RPMI8226 (cell line): ENCODE measurements around the gene OR7E24.
"Not testable (repeated sequence)": the region's sequence is repeated elsewhere in the genome, so short reads cannot be mapped to it uniquely, and the experiment has no call there.

Experiments
- DNase-seq: peaks from one replicate; pipeline ENCODE4 v3.0.0-alpha.2; 2015

The OR7E24 gene

GRCh38 chr19:9250630-9251029, at the start of gene OR7E24:
Gene OR7E24, plus strand, starts transcription at chr19:9250930. Its CDS starts 114 bp downstream, at chr19:9251044.
- no peak for DNase-seq

GRCh38 chr19:9205501-9206113, 45.1 kb upstream of the OR7E24 start:
- peak; percentile 70 for DNase-seq

DNA sequence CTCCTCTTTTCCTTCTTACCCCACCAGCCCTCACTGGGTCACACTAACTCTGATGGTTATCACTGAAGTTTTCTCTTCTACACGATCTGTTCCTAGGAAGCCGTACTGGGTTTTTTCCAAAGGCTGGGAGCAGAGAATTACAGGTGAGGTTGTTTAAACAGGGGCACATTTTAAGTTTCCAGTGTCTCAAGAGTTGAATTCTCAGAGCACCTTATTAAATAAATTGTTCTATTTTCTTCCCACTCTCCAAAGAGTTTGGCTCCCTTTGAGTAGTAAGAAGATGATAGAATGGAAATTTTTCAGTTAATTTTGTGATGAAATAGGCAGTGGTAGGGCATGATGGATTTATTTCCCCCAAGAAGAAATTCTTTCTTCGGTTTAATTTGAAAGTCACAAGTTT, 31.2 kb upstream of the OR7E24 start, which contains the start of gene OR7D4:
Gene OR7D4 (minus strand): TSS at position 101 of the 400 bp plus-strand sequence. CDS start 4,752 bp downstream, outside the sequence.
- DNase-seq = no peak

- DNase-seq = no peak
Observed at GRCh38 chr19:9251236-9251635, 506 bp downstream of the OR7E24 start.

GRCh38 chr19:9283485-9283884, 32.8 kb downstream of the OR7E24 start:
- not testable (repeated sequence) for DNase-seq

GRCh38 chr19:9289231-9289884, 38.6 kb downstream of the OR7E24 start:
- no peak for DNase-seq

DNA sequence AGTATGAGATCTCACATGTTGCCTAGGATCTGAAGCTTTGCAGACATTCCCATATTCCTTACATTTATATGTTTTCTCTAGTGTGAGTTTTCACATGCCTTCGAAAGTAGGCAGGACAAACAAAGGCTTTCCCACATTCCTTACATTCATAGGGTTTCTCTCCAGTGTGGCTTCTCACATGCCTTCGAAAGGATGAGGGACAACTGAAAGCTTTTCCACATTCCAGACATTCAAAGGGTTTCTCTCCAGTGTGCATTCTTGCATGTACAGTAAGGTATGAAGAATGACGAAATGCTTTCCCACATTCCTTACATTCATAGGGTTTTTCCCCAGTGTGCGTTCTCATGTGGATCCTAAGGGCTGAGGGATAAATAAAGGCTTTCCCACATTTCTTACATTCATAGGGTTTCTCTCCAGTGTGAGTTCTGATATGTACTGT, 44.7 kb downstream of the OR7E24 start:
- DNase-seq = no peak

- DNase-seq = no peak
Observed at GRCh38 chr19:9296336-9296735, 45.6 kb downstream of the OR7E24 start.
